GM10847 (cell line): ENCODE data around the gene CRB1.

ENCODE experiments used
- POLR2A ChIP-seq: IDR thresholded peaks from 2 replicates; pipeline ENCODE4 v1.6.1; 2011; ENCODE audit not compliant: insufficient read length; ENCODE audit errors: extremely low read depth

CRB1 gene

DNA sequence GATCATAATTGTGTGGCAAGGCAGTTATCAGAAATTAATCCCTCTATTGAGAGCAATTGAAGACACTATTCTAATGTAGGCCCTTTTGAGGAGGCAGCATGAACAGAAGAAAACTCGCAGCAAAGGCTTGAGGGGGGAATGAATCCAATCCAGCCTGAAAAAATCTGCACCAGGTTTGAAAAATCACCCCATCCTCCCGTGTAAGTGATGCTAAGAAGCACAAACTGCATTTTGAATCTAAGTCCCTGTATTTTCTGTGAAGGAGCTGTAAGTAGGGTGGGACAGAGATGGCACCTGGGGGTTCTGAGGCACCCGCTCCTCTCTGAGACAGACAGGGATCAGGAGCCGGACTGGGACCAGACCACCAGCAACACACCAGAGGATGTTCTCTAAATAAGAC is at the start of gene CRB1:
CRB1 (plus strand) TSS at position 241 of the 400 bp plus-strand sequence. CDS start 161 bp downstream, outside the sequence.
- TF ChIP-seq POLR2A: no peak

DNA sequence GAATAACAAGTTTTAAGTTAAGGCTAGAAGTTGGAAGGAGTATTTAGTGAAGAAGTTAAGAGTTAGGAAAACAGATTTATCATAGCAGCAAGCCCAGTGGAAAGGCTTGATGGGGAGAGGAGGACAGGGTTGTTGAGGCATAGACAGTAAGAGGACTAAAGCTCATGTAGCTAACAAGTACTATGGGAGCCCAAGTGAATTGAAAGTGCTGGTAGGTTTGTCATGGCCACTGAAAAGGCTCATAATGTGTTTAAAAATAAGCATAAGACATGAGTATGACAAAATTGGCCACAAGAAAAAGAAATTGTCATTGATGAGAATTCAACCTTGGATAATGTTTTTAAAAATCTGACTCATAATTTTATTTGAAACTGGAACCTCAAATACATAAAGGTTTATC is 49.2 kb upstream of the CRB1 start:
- TF ChIP-seq POLR2A: no peak

- TF ChIP-seq POLR2A: no peak
Observed at GRCh38 chr1:197222025-197222685, 45.9 kb upstream of the CRB1 start.

DNA sequence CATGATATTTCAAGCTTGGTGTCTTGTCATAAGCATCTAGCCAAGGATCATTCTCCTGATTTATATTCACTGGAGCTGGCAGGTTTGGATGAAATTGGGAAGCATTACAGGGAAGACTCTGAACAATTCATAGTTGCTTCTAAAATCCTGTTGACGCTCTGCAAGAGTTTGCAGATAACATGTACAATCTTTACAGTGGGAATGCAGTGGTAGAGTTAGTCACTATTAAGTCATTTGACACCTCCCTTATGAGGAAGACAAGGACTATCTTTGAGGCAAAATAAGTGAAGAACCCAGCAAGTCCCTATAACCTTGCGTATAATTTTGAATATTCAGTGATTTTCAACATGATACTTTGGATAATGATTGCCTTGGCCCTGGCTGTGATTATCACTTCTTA is 45.3 kb upstream of the CRB1 start:
- TF ChIP-seq POLR2A: no peak

GRCh38 chr1:197224160-197224559 is 43.9 kb upstream of the CRB1 start:
- TF ChIP-seq POLR2A: no peak

GRCh38 chr1:197225611-197226010 is 42.4 kb upstream of the CRB1 start:
- TF ChIP-seq POLR2A: no peak

DNA sequence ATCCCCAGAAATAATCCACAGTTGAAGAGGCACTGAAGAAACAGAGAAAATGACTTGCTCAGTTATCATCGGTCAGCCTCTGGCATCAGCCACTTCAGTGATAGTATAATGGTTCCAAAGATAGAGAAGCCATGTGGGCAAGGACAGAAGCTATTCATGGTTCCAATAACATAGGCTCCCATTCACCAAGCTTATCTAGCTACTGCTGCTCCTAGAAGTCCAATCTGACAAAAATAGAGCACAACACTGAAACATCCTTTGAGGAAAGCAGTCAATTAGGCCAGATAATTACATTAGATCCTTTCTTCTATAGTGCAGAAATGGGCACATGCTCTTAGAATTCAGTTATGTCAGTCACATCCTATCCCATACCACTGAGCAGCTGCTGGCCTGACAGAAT is 33.5 kb upstream of the CRB1 start:
- no peak for TF ChIP-seq POLR2A

DNA sequence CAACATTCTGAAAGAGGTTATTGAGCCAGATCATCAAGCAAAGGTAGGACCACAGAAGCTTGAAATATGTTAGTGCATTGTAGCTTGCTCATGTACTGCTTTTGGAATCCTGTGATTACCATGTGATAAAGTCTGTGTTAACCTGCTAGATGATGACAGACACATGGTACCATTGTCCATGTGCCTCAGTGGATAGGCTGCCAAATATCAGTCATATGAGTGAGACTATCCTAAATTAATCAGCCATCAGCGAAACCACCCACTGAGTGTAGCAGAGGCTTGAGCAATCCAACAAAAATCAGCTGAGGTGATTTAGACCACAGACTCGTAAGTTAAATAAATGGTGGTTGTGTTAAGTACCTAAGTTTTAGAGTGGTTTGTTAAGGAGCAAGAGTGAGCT is 32.7 kb upstream of the CRB1 start:
- TF ChIP-seq POLR2A: no peak

- TF ChIP-seq POLR2A: no peak
Observed at GRCh38 chr1:197247465-197247864, 20.6 kb upstream of the CRB1 start.

DNA sequence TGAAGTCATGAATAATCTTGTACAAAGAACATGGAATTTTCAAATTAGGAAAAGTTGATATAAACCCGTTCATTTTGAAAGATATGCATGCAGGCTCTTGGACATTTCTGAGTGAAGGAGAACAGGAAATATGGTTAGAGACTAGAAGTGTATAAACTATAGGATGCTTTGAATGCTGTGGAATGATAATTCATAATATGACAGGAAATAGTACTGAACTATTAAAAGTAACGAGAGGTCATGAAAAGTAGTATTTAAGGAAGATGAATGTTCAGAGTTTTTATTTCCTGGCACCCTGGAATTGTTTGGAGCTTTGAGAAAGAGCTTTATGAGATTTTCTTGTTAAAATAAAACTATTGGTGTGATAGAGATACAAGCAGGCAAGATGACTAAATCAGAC is 18.7 kb upstream of the CRB1 start:
- TF ChIP-seq POLR2A: no peak

DNA sequence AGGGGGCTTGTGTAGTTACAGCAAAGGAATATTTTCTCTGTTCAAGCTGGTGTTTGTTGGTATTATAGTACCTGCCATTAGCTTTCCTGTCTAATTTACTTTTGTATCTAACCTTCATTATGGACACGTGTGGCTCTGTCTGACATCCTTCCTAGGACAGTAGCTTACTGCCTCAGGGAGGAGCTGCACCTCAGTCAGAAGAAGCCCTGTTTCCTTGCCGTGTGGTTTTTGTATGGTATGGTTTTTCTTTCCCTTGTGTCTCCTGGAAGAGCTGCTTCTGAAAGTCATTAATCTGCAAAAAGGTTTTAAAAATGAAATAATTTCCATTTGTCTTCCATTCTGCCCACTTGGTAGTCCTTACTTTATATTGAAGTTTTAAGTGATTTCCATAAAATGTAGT is 17.4 kb upstream of the CRB1 start:
- no peak for TF ChIP-seq POLR2A

- no peak for TF ChIP-seq POLR2A
Observed at GRCh38 chr1:197252973-197253372, 15.1 kb upstream of the CRB1 start.

DNA sequence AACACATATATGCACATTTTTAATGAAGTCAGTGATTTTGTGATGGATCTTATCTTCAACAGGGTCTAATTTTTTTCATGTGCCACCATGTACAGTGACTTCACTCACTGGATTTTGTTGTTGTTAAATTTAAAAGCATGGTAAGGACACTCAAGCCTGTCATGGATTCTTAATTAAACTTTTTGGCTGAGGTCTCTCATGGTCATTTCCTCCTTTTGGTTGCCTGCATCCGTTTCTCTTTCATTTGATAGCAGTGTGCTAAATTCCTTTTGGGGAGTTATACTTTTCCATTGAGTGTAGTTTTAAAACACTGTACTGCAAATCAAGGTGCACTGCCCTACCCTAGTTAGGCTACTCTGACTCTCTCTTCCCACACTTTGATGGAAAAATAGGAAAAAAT is 13.2 kb upstream of the CRB1 start:
- TF ChIP-seq POLR2A: no peak

- no peak for TF ChIP-seq POLR2A
Observed at GRCh38 chr1:197264936-197265567, 3.0 kb upstream of the CRB1 start.

DNA sequence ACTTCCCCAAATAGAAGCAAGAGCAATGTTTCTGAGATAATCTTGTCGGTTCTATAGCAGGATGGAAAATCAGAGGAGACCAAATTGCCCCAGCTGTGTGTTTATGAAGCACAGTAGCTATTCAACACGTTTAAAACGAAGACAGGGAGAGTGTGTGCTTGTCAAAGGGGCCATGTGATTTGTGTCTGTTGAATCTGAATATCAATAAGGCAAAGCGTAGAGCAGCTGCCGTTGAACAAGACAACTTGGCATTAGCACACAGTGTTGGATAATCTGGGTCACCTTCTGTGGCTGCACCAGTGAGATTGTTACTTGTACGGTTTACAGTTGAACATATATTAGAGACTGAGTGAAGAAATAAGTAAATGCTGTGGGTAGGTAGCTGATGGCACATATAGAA is 1.0 kb downstream of the CRB1 start:
- no peak for TF ChIP-seq POLR2A

DNA sequence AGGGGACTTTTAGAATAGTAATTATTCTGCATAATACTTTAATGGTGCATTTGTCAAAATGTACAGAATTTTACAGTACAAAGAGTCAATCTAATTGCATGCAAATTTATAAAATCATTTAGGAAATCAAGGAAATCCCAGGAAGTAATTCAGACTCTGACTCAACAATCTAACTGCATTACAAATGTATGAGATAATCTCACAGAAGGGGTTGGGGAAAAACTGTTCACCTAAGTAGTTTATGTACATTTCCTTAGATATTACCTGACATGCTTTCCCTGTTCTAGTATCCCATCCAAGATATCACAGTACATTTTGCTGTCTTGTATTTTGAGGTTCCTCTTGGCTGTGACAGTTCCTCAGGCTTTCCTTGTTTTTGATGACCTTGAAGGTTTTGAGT is 4.7 kb downstream of the CRB1 start:
- no peak for TF ChIP-seq POLR2A

DNA sequence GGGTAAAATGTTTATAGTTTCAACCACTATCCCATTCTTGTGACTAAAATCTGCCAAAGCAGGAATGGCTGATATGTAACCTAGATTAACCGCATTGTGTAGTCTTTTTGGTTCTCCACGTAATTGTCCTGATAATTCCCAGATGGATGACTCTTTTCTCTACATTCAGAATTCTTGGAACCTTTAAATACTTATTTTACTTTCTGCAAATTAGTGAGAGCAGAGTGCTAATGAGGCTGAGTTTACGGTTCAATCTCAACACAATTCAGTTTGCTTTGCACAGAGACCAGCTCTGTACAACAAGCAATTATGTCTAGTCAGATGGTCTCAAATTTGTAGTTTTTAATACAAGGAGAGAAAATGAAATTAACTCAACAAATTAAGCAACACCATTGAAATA is 9.1 kb downstream of the CRB1 start:
- TF ChIP-seq POLR2A: no peak
